Cardiac septum (tissue), 1 donor: Measurements from ENCODE around the gene LRRC56. TPM values are rescaled to one million over a fixed set of nuclear protein-coding genes. Genes with fewer than 3 reads are reported as not detected.

ENCODE experiments used
- DNase-seq: peaks from one replicate; pipeline ENCODE4 v3.0.0-alpha.2; 2020; ENCODE audit warnings: low spot score
- intact Hi-C: fragments of 100-400 bp; cut with DNase I; formaldehyde crosslinking; loops from one replicate; pipeline ENCODE4 v1.14.0; 2022
- total RNA-seq: library from RNA; stranded (reverse); fragmentation: NEBNext Ultra II Directional; extraction: Animal tissue kit (Norgen Biotek cat#: 25700); gene quantifications from one replicate; pipeline ENCODE4 v1.2.1, GENCODE V29; 2021
- donor health status: DM: no; HTN: no; CAD: no.

LRRC56 gene
- total RNA-seq, 1 donor from 2014 or later, result 0.38 TPM

DNA sequence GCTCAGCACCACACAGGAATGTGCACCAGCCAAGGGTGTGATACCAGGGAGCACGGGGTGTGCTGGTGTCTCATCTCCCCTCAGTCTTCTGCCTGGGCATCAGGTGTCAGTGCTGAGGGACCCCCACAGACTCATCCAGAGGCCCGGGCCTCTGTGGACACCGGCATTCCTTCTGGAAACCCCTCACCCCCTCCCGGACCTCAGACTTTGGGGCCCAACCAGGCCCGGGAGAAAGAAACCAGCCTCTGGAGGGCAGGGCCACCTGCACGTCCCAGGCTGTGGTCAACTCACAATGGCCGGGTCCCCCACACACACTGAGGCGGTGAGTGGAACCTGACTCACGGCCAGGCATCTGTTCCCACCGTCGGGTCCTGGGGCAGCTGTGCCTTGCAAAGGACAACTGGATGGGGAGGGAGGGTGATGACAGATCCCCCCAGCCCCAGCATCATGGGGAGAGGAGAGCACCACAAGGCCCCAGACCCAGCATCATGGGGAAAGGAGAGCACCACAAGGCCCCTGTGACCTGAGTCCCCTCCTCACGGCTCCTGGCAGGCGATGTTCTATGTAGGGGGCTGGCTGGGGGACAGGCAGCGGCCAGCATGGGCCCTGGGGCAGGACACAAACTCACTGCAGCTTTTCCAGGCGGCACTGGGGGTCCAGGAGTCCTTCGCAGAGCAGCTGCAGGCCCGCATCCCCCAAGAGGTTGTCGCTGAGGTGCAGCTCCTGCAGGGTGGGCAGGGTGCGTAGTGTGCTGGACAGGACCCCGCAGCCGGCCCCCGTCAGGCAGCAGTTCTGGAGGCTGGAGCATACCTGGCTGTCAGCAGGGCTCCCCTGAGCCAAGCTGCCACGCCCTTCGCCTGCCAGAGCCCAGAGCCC is 37.9 kb upstream of the LRRC56 start:
- intact Hi-C loops, result loop anchor here (5.0 to 10.0 kb wide), 2 partner anchors 32 to 265 kb away; partner anchors contain the start of genes PSMD13 and SIRT3
- no peak for DNase-seq

DNA sequence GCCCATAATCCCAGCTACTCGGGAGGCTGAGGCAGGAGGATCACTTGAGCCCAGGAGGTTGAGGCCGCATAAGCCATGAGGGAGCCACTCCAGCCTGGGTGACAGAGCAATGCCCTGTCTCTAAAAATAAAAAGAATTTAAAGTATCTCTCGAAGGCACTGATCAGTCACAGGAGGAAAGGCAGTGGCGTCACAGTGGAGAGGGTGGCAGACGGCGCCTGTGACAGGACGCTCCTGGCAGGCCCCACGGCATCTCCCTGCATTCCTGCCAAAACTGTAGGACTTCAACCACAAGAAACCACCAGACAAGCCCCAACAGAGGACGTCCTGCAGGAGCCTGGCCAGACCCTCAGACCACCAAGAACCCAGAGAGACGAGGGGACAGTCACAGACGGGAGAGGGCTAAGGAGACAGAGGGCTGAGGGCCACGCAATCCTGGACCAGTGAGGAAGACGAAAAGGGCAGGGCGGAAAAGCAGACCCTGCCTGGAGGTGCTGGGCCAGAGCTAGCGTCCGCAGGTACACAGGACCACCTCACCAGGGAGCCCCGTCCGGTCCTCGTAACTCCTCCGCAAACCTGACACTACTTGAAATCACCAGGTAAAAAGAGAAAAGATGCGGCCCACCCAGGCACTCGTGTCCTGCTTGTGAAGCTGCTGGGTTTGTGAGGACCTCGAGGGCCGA is 36.2 kb upstream of the LRRC56 start:
- no peak for DNase-seq
- intact Hi-C loops, result loop anchor here (5.0 to 10.0 kb wide), 2 partner anchors 34 to 266 kb away; partner anchors contain the start of genes PSMD13 and SIRT3

DNA sequence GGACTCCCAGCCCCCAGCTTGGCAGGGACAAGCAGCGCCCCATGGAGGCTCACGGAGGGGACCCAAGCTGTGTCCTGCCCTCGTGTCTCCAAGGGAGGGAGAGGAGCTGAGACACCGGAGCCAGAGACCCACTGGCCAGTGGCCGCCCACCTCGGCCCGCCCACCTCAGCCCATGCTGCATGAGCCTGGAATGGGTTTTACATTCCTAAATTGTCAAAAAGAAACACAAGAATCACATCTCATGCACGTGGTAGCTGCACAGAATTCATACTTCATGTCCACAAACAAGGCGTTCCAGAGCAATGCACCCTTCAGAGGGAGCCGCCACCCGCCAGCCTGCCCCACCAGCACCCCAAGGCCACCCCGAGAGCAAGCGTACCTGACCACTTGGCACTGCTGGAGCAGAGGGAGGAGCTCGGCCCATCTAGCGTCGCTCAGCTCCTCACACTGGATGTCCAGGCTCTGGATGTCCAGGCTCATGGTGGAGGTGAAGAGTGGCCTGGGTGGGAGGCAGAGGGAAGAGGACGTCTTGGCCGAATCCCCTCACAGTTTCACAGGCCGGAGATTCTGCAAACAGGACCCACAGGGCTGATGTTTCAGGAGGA is 35.5 kb upstream of the LRRC56 start:
- intact Hi-C loops, result loop anchor here (5.0 to 10.0 kb wide), 2 partner anchors 34 to 267 kb away; partner anchors contain the start of genes PSMD13 and SIRT3
- DNase-seq, result no peak

DNA sequence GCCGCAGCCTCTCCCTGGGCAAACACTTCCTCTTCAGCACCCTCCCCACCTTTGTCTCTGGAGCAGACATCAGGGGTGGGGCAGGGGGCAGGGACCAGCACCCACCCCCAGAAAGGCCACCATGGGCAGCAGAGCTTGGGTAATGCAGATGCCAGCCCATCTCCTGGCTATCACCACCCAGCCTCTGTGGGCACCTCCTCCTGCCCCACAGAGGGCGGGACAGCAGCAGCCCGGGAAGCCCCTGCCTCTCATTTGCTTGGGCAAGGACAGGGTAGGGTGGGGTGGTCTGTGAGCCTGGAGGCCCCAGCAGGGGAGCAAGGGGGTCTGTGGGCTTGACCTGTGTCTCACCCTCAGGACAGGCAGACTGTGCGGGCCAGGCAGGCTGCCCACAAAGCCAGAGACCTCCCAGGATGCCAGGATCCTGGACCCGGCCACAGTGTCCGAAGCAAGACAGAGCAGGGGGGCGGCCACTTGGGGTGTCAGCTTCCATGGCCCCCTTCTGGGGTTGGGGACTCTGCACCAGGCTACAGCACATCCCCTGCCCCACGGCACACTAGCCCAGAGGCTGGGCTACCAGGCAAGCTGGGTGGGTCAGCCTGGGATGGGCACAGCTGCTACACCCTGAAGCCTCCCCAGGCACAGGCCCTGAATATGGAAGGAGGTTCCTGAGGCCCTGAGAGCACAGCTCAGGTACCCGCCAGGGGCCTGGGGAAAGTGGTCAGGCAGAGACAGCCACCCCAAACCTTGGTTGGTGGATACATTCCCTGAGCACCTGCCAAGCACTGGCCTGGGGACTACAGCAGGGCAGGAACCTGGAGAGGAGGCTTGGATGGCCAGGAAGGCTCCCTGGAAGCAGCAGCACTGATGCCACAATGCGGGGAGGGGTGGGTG is 34.8 kb upstream of the LRRC56 start:
- DNase-seq, result no peak

DNA sequence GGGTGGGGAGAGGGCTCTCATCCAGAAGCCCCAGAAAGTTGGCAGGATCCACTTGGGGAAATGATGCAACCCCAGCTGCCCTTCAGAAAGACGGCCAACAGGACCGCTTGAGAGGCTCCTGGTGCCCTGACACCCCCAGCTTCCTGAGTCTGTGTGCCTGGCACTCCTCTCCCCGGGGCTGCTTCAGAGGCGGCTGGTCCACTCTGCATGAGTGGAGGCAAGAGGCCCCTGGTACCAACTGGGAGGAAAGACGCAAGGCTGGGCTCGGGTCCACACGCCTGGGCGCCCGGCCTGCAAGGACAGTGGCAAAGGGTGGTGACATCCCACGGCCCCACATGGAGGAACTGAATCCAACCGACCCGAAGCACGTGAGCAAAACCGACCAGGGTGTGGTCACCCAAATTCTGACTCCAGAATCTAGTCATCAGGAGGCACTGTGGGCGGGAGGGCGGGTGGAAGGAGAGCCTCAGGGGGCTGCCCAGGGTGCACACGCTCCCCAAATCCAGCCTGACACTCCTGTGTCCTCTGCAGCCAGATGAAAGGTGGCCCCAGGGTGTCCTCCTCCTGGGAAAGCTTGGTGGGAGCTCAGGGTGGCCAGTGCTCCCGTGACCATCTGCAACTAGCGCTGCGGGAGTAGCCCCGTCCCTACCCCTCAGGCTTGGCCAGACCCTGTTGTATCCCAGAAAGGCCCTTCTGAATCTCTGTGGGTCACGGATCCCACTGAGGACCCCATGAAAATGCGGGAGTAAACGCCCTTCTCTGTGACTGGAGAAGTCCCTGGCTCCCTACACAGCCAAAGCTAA is 33.9 kb upstream of the LRRC56 start:
- intact Hi-C loops, result loop anchor here (5.0 to 10.0 kb wide), 2 partner anchors 36 to 269 kb away; partner anchors contain the start of genes PSMD13 and SIRT3
- DNase-seq, result no peak

More for the DNA sequence above, 34.8 kb upstream of the LRRC56 start:
- intact Hi-C loops, result loop anchor here (5.0 to 10.0 kb wide), 2 partner anchors 35 to 268 kb away; partner anchors contain the start of genes PSMD13 and SIRT3

DNA sequence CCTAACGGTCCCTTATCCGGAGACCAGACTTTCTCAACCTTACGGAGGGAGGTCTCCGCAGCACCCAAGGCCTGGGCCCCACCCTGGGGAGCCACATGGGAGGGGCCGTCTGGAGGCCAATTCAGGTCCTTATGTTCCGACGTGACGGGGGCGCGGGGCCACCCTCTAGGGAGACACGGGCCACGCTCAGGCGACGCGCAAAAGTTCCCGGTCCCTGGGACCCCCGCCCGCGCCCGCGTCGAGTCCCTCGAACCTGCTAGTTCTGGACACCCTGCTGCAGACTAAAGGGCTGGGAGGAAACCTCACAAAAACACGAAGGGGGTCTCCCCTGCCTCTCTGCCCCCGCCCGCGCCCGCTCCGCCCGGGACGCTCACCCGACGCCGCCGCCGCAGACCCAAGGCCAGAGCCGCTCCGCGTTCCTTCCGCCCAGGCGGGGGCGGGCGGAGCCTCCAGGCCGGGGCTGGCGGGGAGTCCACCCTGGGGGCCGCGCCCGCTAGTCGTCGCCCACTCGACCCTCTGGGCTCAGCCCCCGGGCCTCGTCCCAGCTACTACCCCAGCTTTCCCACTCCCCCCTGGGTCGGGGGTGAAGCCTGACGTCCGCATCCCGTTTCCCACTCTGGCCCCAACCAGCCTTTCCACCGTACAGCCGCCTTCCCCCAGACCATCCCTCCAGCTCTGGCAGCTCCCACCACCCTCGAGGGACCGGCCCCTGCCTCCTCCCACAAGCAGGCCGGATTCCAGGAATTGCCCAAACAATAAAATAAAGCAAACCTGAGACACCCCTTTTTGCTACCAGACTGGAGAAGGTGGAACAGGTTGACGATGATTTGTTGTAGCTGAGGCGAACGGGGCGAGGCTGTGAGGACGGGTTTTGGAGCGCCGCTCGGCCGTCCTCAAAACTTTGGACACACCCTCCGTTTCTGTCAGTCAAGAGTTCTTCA is 33.0 kb upstream of the LRRC56 start:
- DNase-seq, result no peak
- intact Hi-C loops, result loop anchor here (5.0 to 10.0 kb wide), 2 partner anchors 37 to 270 kb away; partner anchors contain the start of genes PSMD13 and SIRT3

DNA sequence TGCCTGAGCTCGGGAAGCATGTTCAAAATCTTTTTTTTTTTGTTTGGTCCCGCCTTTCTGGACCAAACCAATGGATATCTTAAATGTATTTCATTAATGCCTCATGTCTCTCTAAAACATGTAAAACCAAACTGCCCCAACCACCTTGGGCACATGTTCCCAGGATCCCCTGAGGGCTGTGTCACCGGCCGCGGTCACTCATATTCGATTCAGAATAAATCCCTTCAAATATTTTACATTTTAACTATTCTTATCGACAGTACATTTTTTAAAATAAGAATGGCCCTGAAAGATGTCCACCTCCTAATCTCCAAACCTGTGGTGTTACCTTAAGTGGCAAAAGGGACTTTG is 32.4 kb upstream of the LRRC56 start:
- intact Hi-C loops, result loop anchor here (5.0 to 10.0 kb wide), 3 partner anchors 38 to 270 kb away; partner anchors contain the start of genes PSMD13 and SIRT3
- DNase-seq, result no peak

DNA sequence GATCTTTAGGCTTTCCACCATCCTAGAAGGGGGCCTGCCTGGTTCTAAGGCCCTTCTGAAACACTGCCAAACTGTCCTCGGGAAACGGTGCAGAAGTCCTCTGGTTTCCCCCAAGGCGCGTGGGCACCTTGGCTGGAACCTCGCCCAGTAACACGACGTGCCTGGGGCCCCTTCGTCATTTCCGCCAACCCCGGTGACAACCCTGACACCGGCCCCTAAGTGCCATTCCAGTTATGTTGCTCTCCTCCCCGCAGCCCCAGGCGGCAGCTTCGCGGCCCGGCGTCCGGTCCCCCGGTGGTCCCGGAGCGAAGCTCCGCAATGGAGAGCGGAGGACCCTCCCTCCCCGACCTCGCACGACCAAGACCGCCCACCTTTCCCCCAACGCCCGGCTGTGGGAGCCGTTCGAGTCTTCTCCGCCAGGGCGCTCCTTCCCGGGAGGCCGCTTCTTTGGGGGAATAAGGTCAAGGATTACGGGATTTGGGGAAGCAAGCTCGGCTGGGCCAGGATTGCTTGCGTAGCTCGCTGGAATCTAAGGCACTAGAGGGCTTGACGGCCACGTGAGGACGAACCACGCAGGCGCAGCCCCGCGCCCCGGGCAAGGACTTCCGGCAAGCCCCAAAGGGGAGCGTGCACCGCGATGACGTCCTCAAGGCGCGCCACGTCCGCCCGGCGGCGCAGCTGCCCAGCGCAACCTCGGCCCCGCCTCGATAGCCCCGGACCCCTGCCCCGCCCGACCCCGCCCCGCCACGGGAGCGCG is 30.9 kb upstream of the LRRC56 start:
- peak; percentile 98 for DNase-seq
- intact Hi-C loops, result loop anchor here (2.0 to 10.0 kb wide), 3 partner anchors 56 to 272 kb away; partner anchors contain the start of genes PSMD13, PTDSS2 and SIRT3

DNA sequence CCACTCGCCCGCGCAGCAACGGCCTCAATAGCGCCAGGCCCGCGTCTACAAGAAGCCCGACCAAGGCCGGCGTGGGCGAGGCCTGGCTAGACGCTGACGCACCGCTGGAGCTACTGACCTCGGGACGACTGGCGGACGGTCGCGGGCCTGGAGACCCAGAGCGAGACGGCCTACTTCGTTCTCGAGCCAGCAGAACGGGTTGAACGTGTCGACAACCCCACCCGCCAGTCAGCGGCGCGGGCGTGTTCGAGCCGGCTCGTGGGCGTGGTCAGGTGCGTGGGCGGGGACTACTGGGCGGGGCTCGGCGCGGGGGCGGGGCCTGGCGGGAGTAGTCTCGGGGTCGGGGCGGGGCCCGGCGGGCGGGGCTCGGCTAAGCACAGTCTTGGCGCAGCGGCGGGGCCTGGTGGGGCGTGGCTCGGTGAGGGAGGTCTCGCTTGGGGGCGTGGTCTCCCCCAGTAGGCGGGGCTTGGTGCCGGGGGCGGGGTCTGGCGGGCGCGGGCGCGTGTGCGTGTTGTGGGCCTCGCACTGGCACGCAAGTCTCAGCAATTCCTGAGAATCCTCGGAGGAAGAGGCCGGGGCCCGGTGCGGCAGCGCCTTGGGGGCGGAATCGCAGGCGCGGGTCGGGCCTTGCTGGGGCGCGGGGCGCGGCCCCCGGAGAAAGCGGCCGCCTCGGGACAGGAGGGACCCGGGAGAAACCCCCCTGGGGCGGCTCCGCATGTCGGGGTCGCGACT is 30.2 kb upstream of the LRRC56 start, which contains the start of gene RNH1:
Gene RNH1 (minus strand): TSS at position 248 of the 732 bp plus-strand sequence. CDS start 5,080 bp downstream, outside the sequence.
- peak; percentile 100 for DNase-seq
- intact Hi-C loops, result loop anchor here (2.0 to 10.0 kb wide), 3 partner anchors 56 to 272 kb away; partner anchors contain the start of genes PSMD13, PTDSS2 and SIRT3

DNA sequence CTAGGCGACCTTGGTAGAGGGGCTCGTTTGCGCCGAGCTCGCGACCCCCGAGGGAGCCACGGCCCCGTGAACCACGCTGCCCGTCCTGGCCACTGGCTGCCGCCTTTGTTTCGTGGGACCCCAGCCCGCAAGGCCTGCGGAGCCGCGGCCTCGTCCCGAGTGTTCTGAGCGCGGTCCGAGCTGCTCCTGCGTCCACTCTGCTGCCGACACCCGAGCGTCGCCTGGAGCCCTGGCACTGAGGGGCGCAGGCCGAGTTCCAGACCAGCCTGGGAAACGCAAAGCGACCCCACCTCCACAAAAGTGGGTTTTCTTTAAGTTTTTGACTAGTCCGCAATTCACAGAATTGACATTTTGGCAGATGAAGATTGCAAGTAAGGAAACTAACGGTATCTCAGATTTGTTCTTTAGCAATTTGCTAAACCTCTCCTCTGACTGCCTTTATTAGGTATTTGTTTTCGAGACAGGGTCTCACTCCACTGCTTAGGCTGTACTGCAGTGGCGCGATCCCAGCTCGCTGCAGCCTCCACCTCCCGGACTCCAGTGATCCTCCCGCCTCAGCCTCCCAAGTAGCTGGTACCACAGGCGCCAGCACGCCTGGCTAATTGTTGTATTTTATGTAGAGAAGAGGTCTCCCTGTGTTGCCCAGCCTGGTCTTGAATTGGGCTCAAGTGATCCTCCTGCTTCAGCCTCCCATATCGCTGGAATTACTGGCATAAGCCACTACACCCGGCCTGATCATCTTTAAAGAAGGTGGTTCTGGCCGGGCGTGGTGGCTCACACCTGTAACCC is 29.4 kb upstream of the LRRC56 start:
- no peak for DNase-seq
- intact Hi-C loops, result loop anchor here (2.0 to 10.0 kb wide), 3 partner anchors 57 to 273 kb away; partner anchors contain the start of genes PSMD13, PTDSS2 and SIRT3

DNA sequence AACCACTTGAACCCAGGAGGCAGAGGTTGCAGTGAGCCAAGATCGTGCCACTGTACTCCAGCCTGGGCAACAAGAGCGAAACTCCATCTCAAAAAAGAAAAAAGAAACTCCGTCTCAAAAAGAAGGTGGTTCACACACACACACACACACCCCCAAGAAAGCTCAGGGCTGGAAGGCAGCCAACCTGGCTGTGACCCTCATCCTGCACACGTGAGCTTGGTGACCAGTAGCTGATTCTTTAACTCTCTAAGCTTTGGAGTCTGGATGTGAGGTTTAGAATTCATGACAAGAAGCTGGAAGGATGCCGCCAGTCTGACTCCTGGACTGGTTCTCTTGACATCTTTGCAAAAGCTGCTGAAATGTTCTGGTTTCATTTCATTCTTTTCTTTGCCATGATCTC is 28.4 kb upstream of the LRRC56 start:
- intact Hi-C loops, result loop anchor here (5.0 to 10.0 kb wide), 2 partner anchors 102 to 274 kb away; partner anchors contain the start of genes PSMD13 and SIRT3
- DNase-seq, result no peak

DNA sequence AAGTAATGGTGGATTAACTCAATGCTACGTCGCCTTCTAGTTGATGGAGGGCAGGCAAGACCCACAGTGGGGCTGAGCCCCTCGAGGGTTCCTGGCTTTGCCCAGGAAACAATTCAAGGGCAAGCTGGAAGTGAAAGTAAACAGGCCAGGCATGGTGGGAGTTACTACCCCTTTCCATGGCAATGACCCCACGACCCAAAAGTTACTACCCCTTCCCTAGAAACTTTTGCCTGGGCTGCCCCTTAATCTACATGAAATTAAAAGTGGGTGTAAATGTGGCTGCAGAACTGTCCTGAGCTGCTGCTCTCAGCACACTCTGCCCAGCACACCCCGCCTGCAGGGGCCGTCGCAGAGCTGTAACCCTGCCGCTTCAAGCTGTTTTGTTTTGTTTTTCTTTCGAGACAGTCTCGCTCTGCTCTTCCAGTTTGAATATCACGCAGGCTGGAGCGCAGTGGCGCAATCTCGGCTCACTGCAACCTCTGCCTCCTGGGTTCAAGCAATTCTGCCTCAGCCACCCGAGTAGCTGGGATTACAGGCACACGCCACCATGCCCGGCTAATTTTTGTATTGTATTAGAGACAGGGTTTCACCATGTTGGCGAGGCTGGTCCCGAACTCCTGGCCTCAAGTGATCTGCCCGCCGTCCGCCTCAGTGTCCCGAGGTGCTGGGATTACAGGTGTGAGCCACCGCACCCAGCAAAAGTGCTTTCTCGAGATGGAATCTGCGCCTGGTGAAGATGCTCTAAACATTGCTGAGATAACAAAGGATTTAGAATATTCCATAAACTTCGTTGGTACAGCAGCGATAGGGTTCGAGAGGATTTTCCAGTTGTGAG is 24.3 kb upstream of the LRRC56 start:
- no peak for DNase-seq
- intact Hi-C loops, result no loop called here

DNA sequence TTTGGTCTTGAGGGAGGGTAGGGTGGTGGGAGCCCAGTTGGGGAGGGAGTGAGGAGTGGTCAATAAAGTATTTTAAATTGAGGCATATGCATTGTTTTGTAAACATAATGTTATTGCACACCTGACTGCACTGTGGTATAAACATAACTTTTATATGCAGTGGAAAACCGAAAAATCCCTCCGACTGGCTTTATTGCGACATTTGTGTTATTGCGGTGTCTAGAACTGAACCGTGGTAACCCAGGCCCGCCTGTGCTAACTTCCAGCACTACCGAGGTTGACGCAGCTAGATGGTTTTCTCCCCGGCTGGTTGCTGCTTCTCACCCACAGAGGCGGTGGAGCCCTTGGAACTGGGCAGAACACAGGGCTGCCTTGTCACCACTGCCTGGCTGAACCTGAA is 22.7 kb upstream of the LRRC56 start:
- no peak for DNase-seq
- intact Hi-C loops, result no loop called here
